ENCODE results near the gene RGS3. TPM values are rescaled to one million over a fixed set of nuclear protein-coding genes. Genes with fewer than 3 reads are reported as not detected.

The RGS3 gene
- total and polyA plus RNA-seq, 2 of the 13 experiments (the other 11 are each of a cell fraction or from before 2014, with no cell fraction given): 17.1 to 28.8 TPM

DNA sequence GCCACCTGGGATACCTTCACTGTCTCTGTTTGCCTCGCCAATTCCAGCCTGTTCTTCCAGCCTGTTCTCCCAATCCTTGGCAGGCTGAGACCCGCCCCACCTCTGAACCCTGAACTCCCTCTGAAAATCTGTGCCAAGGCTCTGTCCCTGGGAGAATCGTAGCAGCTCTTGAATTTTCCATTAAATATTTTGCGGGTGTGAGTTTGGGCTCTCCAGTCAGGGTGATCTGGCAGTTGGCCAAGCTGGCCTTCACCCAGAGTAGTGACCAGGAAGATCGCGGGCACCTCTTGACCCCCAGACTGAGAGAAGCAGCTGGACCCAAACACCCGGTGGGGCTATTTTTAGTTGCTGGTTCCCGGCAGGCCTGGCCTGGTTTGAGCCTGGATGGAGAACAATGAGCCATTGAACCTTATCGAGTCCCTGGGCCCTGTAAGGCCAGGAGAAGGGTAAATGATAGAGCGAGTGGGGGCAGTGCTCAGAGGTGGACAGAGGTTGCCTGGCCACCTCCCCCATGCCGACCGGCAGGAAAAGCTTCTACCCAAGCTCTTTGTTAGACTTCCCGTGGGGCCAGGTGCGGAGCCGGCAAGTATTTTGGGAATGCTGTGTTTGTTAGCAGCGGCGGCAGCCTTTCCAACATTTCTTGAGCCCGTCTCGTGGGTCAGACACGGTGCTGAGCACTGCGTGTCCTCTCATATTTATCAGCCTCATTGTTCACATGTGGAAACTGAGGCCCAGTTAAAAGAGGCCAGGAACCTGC lies 146.2 kb downstream of the RGS3 start (continued):
- TF ChIP-seq, protein P1, sequence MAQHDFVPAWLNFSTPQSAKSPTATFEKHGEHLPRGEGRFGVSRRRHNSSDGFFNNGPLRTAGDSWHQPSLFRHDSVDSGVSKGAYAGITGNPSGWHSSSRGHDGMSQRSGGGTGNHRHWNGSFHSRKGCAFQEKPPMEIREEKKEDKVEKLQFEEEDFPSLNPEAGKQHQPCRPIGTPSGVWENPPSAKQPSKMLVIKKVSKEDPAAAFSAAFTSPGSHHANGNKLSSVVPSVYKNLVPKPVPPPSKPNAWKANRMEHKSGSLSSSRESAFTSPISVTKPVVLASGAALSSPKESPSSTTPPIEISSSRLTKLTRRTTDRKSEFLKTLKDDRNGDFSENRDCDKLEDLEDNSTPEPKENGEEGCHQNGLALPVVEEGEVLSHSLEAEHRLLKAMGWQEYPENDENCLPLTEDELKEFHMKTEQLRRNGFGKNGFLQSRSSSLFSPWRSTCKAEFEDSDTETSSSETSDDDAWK (CRISPR knock-in tag; IDR thresholded peaks at IDR 0.05): no peak
- TF ChIP-seq ZNF678 (CRISPR knock-in tag; IDR thresholded peaks at IDR 0.05): no peak
- TF ChIP-seq ZNF138 (CRISPR knock-in tag; IDR thresholded peaks at IDR 0.05; ENCODE audit: low read depth): no peak
- no peak for TF ChIP-seq ZNF562 (CRISPR knock-in tag; IDR thresholded peaks at IDR 0.05; ENCODE audit: borderline replicate concordance)
- 0 out of 2 replicates have a peak, but pooled peaks have one; percentile 31 for TF ChIP-seq EED (CRISPR knock-in tag; IDR thresholded peaks at IDR 0.05)
- TF ChIP-seq ZFP36L2 (CRISPR knock-in tag; IDR thresholded peaks at IDR 0.05): no peak
- TF ChIP-seq, protein P2, sequence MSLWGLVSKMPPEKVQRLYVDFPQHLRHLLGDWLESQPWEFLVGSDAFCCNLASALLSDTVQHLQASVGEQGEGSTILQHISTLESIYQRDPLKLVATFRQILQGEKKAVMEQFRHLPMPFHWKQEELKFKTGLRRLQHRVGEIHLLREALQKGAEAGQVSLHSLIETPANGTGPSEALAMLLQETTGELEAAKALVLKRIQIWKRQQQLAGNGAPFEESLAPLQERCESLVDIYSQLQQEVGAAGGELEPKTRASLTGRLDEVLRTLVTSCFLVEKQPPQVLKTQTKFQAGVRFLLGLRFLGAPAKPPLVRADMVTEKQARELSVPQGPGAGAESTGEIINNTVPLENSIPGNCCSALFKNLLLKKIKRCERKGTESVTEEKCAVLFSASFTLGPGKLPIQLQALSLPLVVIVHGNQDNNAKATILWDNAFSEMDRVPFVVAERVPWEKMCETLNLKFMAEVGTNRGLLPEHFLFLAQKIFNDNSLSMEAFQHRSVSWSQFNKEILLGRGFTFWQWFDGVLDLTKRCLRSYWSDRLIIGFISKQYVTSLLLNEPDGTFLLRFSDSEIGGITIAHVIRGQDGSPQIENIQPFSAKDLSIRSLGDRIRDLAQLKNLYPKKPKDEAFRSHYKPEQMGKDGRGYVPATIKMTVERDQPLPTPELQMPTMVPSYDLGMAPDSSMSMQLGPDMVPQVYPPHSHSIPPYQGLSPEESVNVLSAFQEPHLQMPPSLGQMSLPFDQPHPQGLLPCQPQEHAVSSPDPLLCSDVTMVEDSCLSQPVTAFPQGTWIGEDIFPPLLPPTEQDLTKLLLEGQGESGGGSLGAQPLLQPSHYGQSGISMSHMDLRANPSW (CRISPR knock-in tag; IDR thresholded peaks at IDR 0.05; ENCODE audit: borderline replicate concordance): peak; percentile 95
- TF ChIP-seq ZFP1 (CRISPR knock-in tag; IDR thresholded peaks at IDR 0.05): peak; percentile 69; the same call in 1 of the 2 replicates
- peak; percentile 75; the same call in 1 of the 2 replicates for TF ChIP-seq MEIS1 (CRISPR knock-in tag; IDR thresholded peaks at IDR 0.05; ENCODE audit: borderline replicate concordance)
- TF ChIP-seq ZNF446 (CRISPR knock-in tag; IDR thresholded peaks at IDR 0.05): no peak
- TF ChIP-seq ZNF589 (CRISPR knock-in tag; conservative IDR thresholded peaks at IDR 0.05): no peak
- no peak for TF ChIP-seq ZFYVE20 (CRISPR knock-in tag; IDR thresholded peaks at IDR 0.05; ENCODE audit: borderline replicate concordance, low read depth)
- TF ChIP-seq TBP (CRISPR knock-in tag; IDR thresholded peaks at IDR 0.05): no peak
- TF ChIP-seq ZNF296 (CRISPR knock-in tag; conservative IDR thresholded peaks at IDR 0.05): peak; percentile 97
- peak; percentile 54 for TF ChIP-seq CEBPG (CRISPR knock-in tag; IDR thresholded peaks at IDR 0.05)
- TF ChIP-seq JARID2 (CRISPR knock-in tag; IDR thresholded peaks at IDR 0.05; ENCODE audit: insufficient replicate concordance): peak; percentile 72
- no peak for TF ChIP-seq ZNF460 (CRISPR knock-in tag; IDR thresholded peaks at IDR 0.05; ENCODE audit: borderline replicate concordance)
- TF ChIP-seq, protein P3, sequence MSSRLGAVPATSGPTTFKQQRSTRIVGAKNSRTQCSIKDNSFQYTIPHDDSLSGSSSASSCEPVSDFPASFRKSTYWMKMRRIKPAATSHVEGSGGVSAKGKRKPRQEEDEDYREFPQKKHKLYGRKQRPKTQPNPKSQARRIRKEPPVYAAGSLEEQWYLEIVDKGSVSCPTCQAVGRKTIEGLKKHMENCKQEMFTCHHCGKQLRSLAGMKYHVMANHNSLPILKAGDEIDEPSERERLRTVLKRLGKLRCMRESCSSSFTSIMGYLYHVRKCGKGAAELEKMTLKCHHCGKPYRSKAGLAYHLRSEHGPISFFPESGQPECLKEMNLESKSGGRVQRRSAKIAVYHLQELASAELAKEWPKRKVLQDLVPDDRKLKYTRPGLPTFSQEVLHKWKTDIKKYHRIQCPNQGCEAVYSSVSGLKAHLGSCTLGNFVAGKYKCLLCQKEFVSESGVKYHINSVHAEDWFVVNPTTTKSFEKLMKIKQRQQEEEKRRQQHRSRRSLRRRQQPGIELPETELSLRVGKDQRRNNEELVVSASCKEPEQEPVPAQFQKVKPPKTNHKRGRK (CRISPR knock-in tag; IDR thresholded peaks at IDR 0.05): no peak
- peak; percentile 77 for TF ChIP-seq NR2F2 (IDR thresholded peaks at IDR 0.05; ENCODE audit: borderline replicate concordance, low read depth)
